GM19023 (cell line): ENCODE measurements around the gene FBXO48.

Source experiments
- ATAC-seq: cut with Tn5 transposase; IDR thresholded peaks from one replicate; pipeline ENCODE4 v1.9.1; 2021; ENCODE audit warnings: mild to moderate bottlenecking, moderate library complexity; ENCODE audit not compliant: unreplicated experiment

The FBXO48 gene

DNA sequence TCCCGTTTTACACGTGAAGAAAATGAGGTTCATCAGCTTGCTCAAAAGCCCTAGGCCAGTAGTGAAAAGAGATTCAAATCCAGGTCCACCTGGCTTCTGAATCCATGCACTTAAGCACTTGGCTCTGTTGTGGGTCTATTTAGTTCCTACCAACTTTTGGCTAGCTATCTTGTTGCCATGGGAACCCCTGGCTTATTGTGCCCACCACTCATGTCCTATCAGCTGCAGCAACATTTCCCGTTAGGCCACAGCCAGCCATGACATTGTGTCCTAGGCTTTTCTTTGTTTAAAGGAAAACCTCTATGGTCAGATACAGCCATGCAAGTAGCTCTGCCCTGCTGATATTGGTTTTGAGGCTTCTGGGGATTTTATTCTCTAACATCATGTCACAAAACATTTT lies 52.2 kb downstream of the FBXO48 start:
- no peak for ATAC-seq

GRCh38 chr2:68414452-68414851 lies 52.6 kb downstream of the FBXO48 start:
- ATAC-seq, result no peak

DNA sequence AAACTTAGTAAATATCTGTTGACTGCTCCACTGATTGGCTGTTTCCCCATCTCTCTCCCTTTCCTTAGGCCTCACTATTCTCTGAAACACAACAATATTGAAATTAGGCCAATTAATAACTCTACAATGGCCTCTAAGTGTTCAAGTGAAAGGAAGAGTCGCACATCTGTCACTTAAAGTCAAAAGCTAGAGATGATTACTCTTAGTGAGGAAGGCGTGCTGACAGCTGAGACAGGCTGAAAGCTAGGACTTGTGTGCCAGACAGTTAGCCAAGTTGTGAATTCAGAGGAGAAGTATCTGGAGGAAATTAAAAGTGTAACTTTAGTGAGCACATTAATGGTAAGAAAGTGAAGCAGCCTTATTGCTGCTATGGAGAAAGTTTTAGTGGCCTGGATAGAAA lies 53.6 kb downstream of the FBXO48 start:
- no peak for ATAC-seq

GRCh38 chr2:68412127-68412819 lies 54.8 kb downstream of the FBXO48 start:
- peak; percentile 42 for ATAC-seq

DNA sequence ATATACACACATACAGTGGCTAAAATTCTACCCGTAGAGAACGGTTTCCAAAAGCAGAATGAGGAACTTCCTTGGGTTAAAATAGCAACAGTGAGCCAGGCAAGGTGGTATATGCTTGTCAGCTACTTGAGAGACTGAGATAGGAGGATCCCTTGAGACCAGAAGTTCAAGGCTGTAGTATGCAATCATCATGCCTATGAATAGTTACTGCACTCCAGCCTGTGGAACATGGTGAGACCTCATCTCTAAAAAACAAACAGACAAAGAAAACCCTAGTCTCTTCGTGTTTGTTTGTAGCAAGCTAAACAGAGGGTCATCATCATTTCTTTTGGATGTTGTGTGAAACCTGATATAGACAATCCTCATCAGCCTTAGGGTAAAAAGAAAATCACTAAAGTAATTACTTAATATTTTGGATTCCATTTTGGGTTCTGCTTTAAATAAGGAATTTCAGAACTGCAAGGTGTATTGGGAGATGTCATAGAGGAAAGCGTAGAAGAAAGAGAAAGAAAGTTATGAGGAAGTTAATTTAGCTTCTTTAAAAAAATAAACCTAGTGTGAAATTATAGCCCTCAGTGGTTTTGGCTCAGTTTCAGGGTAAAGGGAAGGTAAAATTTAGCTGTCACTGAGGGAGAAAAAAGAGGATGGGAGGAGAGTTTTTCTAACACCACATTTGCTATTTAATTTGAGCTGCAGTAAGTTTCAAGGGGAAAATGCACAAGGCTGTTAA lies 55.5 kb downstream of the FBXO48 start:
- ATAC-seq, result peak; percentile 80
